Keratinocyte (primary cell): ENCODE data around the gene SOHLH1.

Experiments
- CTCF ChIP-seq, 3 experiments: IDR thresholded peaks in 1 of 3; conservative IDR thresholded peaks in 1 of 3; optimal IDR thresholded peaks in 1 of 3; 2 replicates in 2 of 3; 3 replicates in 1 of 3; pipeline versions ENCODE3 to v1.5.1; 2011; ENCODE audit warnings: low read length in 3 of 3, mild to moderate bottlenecking in 3 of 3, moderate library complexity in 2 of 3, control low read depth in 1 of 3, inconsistent platforms in 1 of 3; ENCODE audit not compliant: insufficient read depth in 2 of 3; ENCODE audit errors: extremely low read depth in 1 of 3
- EZH2 ChIP-seq: IDR thresholded peaks from one replicate; pipeline ENCODE4 v1.6.1; 2012; ENCODE audit warnings: inconsistent platforms, mild to moderate bottlenecking, low read length, moderate library complexity

DNA sequence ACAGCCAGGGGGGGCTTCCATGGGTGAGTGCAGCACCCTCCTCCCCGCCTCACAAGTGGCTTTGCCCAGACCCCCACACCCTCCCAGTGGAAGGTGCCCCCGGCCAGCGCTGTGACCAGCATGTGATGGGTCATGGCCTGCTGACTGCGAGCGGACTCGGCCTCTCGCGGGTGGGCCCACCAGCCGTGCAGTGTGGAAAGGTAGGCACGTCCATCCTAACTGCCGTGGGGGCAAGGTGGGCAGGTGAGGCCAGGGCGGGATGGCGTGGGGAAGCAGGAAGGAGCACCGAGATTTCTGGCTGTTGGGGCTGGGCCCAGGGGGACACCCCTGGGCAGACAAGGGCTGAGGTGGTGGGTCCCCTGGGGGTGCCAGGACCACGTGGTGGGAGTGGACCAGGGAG is 12.1 kb downstream of the SOHLH1 start:
- TF ChIP-seq CTCF (optimal IDR thresholded peaks at IDR 0.05 in 1 of 3, IDR thresholded peaks at IDR 0.05 in 1 of 3, conservative IDR thresholded peaks at IDR 0.05 in 1 of 3; ENCODE audit: extremely low read depth in 1 of 3, insufficient read depth in 2 of 3, low read length in 3 of 3) (no peak), EZH2 (no peak)
